Measurements from ENCODE around the gene DDX1.

DNA sequence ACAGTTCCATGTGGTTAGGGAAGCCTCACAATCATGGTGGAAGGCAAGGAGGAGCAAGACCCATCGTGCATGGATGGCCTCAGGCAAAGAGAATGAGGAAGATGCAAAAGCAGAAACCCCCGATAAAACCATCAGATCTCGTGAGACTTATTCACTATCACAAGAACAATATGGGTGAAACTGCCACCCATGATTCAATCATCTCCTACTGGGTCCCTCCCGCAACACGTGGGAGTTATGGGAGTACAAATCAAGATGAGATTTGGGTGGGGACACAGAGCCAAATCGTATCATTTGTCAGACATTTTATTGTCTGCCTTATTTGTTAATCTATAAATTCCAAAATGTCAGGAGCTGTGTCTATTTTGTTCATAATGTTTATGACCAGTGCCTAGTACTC is 48.1 kb upstream of the DDX1 start:
- TF ChIP-seq, protein P1, sequence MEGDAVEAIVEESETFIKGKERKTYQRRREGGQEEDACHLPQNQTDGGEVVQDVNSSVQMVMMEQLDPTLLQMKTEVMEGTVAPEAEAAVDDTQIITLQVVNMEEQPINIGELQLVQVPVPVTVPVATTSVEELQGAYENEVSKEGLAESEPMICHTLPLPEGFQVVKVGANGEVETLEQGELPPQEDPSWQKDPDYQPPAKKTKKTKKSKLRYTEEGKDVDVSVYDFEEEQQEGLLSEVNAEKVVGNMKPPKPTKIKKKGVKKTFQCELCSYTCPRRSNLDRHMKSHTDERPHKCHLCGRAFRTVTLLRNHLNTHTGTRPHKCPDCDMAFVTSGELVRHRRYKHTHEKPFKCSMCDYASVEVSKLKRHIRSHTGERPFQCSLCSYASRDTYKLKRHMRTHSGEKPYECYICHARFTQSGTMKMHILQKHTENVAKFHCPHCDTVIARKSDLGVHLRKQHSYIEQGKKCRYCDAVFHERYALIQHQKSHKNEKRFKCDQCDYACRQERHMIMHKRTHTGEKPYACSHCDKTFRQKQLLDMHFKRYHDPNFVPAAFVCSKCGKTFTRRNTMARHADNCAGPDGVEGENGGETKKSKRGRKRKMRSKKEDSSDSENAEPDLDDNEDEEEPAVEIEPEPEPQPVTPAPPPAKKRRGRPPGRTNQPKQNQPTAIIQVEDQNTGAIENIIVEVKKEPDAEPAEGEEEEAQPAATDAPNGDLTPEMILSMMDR (IDR thresholded peaks at IDR 0.05), result no peak
- TF ChIP-seq POLR2A (IDR thresholded peaks at IDR 0.05), result no peak

Data from uterus (tissue), 2 donors.